HG03442 (cell line): ENCODE results near the gene EXTL1.

Experiments
- ATAC-seq: cut with Tn5 transposase; IDR thresholded peaks from one replicate; pipeline ENCODE4 v1.9.1; 2021; ENCODE audit warnings: mild to moderate bottlenecking, moderate library complexity; ENCODE audit not compliant: unreplicated experiment

EXTL1 gene

GRCh38 chr1:26066857-26067256 is 45.3 kb downstream of the EXTL1 start:
- ATAC-seq, result no peak

GRCh38 chr1:26067432-26067911 is 45.9 kb downstream of the EXTL1 start, which contains the start of gene TRIM63:
Gene TRIM63, minus strand, starts transcription at chr1:26067630. Its CDS starts 136 bp downstream, at chr1:26067494.
- ATAC-seq, result no peak

GRCh38 chr1:26069941-26070295 is 48.3 kb downstream of the EXTL1 start:
- ATAC-seq, result no peak

GRCh38 chr1:26070296-26070962 is 48.9 kb downstream of the EXTL1 start:
- ATAC-seq, result no peak

GRCh38 chr1:26070963-26071342 is 49.4 kb downstream of the EXTL1 start:
- ATAC-seq, result no peak

GRCh38 chr1:26072305-26072704 is 50.7 kb downstream of the EXTL1 start:
- no peak for ATAC-seq

GRCh38 chr1:26075421-26076144 is 54.0 kb downstream of the EXTL1 start:
- no peak for ATAC-seq

GRCh38 chr1:26077524-26077923 is 55.9 kb downstream of the EXTL1 start:
- ATAC-seq, result no peak

- no peak for ATAC-seq
Measured at GRCh38 chr1:26078286-26079177, 57.0 kb downstream of the EXTL1 start.

GRCh38 chr1:26079178-26079563 is 57.6 kb downstream of the EXTL1 start:
- ATAC-seq, result no peak

- no peak for ATAC-seq
Measured at GRCh38 chr1:26079960-26080814, 58.6 kb downstream of the EXTL1 start.

GRCh38 chr1:26081267-26082019 is 59.9 kb downstream of the EXTL1 start:
- ATAC-seq, result no peak

GRCh38 chr1:26082020-26082350 is 60.4 kb downstream of the EXTL1 start:
- no peak for ATAC-seq

GRCh38 chr1:26083208-26083607 is 61.6 kb downstream of the EXTL1 start:
- no peak for ATAC-seq

GRCh38 chr1:26084091-26084561 is 62.6 kb downstream of the EXTL1 start:
- ATAC-seq, result no peak

- ATAC-seq, result no peak
Measured at GRCh38 chr1:26084844-26085243, 63.3 kb downstream of the EXTL1 start.
